ENCODE measurements around the gene PITPNC1.

DNA sequence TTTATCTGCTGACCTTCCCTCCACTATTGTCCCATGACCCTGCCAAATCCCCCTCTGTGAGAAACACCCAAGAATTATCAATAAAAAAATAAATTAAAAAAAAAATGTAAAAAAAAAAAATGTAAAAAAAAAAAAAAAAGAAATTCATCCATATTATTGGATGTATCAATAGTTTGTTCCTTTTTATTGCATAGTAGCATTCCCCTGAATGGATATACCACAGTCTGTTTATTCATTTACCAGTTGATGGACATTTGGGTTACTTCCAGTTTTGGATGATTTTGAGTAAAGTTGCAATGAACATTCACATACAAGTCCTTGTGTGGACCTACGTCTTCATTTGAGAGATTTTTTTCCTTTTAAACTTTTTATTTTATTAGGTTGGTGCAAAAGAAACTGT lies 94.0 kb downstream of the PITPNC1 start:
- TF ChIP-seq, protein P1, sequence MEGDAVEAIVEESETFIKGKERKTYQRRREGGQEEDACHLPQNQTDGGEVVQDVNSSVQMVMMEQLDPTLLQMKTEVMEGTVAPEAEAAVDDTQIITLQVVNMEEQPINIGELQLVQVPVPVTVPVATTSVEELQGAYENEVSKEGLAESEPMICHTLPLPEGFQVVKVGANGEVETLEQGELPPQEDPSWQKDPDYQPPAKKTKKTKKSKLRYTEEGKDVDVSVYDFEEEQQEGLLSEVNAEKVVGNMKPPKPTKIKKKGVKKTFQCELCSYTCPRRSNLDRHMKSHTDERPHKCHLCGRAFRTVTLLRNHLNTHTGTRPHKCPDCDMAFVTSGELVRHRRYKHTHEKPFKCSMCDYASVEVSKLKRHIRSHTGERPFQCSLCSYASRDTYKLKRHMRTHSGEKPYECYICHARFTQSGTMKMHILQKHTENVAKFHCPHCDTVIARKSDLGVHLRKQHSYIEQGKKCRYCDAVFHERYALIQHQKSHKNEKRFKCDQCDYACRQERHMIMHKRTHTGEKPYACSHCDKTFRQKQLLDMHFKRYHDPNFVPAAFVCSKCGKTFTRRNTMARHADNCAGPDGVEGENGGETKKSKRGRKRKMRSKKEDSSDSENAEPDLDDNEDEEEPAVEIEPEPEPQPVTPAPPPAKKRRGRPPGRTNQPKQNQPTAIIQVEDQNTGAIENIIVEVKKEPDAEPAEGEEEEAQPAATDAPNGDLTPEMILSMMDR (IDR thresholded peaks at IDR 0.05), result no peak
- TF ChIP-seq POLR2A (IDR thresholded peaks at IDR 0.05), result no peak

Data from Peyer's patch (tissue), 4 donors.